ENCODE data around the gene NF1.
"Not testable (repeated sequence)": the region's sequence is repeated elsewhere in the genome, so short reads cannot be mapped to it uniquely, and the experiment has no call there.

The NF1 gene

GRCh38 chr17:31085563-31085962 is 9.2 kb upstream of the NF1 start:
- DNase-seq (ENCODE audit: low read depth, low spot score) = no peak

DNA sequence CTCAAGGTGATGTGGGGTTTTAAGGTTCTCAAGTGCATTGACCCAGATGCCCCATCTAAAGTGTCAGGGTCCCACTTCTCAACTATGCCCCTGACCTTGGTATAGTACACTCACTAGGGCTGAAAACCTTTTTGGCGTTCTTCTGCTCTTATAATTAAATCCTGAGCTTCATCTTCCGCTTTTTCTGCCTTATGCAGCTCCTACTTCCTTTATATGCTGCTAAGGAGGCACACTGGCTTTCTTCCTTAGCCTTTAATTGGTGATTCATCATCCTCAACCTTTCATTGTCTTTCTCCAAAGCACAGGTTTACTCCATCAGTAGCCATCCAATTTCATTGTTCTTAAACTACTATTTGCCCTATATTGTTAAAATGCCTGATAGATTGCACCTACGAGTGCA is 5.3 kb upstream of the NF1 start:
- DNase-seq (ENCODE audit: low read depth, low spot score) = no peak

DNA sequence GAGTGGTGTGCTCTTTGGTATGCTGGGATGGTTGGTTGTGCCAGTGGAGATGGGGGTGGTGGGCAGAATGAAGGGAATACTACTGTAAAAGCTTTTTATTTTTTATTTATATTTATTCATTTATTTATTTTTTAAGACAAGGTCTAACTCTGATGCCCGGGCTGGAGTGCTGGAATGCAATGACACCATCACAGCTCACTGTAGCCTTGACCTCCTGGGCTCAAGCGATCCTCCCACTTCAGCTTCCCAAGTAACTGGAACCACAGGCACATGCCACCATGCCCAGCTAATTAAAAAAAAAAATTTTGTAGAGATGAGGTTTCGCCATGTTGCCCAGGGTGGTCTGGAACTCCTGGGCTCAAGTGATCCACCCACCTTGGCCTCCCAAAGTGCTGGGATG is 4.1 kb upstream of the NF1 start:
- DNase-seq (ENCODE audit: low read depth, low spot score) = not testable (repeated sequence)

- DNase-seq (ENCODE audit: low read depth, low spot score) = no peak
Observed at GRCh38 chr17:31092475-31093064, 2.2 kb upstream of the NF1 start.

- no peak for DNase-seq (ENCODE audit: low read depth, low spot score)
Observed at GRCh38 chr17:31093866-31094599, 744 bp upstream of the NF1 start.

- peak; percentile 68 for DNase-seq (ENCODE audit: low read depth, low spot score)
Observed at GRCh38 chr17:31095236-31096105, 694 bp downstream of the NF1 start.

DNA sequence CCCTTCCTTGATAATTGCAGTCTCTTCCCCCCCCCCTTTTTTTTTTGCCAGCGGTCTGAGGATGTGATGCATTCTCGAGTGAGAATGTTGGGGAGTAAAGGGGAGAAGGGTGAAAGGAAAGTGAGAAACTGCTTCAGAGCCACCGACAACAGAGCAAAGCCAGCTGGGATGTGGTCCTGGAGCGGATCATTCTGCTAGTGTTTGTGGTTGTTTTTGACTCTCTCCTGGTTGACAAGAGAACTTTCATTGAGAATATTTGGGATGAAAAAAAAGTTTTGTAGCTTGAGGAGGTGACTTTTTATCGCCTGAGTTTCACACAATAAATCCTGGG is 1.3 kb downstream of the NF1 start:
- no peak for DNase-seq (ENCODE audit: low read depth, low spot score)

DNA sequence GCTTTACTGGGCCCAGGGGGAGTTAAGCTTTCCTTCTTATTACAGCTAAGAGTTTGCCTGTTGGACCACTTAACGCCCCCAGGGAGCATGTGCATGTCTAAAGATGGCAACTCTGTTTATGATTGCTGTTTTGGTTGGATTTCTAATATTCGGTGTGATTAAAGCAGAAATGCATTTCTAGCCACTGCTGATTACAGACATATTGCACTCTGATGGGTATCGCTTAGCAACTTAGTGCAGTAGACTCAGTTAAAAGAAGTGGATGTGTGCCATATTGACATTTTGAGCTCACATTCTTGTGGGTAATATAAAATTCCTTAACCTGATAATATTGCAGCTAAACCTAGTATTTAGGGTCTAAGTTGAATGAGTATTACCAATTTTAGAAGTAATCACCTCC is 4.2 kb downstream of the NF1 start:
- no peak for DNase-seq (ENCODE audit: low read depth, low spot score)

GRCh38 chr17:31100840-31101459 is 6.2 kb downstream of the NF1 start:
- no peak for DNase-seq (ENCODE audit: low read depth, low spot score)

GRCh38 chr17:31101943-31102342 is 7.2 kb downstream of the NF1 start:
- DNase-seq (ENCODE audit: low read depth, low spot score) = no peak

- no peak for DNase-seq (ENCODE audit: low read depth, low spot score)
Observed at GRCh38 chr17:31105991-31106390, 11.2 kb downstream of the NF1 start.

DNA sequence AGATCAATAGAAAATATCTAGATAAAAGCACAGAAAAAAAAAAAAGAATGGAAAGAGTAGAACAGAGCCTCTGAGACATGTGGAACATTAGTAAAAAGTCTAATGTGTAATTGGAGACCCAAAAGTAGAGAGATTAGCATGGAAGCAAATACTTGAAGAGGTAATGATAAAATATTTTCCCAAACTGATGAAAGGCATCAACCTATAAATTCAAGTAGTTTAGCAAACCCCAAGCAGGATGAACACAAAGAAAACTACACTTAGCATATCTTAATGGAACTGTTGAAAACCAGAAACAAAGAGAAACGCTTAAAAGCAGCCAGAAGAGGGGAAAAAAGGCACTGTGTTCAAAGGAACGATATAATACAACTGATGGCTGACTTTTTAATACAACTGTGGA is 16.4 kb downstream of the NF1 start:
- DNase-seq (ENCODE audit: low read depth, low spot score) = no peak

DNA sequence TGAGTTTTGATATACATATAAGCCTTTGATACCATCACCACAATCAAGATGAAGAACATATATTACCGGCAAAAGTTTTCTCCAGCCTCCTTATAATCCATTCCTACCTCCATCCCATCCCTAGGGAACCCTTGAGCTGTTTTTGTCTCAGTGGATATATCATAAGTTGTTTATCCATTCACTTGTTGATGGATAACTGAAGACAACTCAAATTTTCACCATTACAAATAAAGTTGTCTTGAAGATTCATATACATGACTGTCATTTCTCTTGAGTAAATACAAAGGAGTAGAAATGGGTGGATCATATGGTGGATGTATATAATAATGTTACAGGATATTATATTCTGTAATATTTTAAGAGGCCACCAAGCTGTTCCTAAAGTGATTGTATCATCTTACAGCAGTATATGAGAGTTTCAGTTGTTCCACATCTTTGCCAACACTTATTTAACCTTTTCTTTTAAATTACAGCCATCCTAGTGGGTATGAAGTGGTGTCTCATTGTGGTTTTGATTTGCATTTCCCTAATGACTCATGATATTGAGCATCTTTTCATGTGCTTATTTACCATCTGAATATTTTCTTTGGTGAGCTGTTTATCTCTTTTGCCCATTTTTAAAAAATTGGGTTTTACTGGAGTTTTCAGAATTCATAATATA is 17.4 kb downstream of the NF1 start:
- DNase-seq (ENCODE audit: low read depth, low spot score) = no peak

GRCh38 chr17:31113368-31113767 is 18.6 kb downstream of the NF1 start:
- DNase-seq (ENCODE audit: low read depth, low spot score) = not testable (repeated sequence)

- no peak for DNase-seq (ENCODE audit: low read depth, low spot score)
Observed at GRCh38 chr17:31113939-31114338, 19.2 kb downstream of the NF1 start.

DNA sequence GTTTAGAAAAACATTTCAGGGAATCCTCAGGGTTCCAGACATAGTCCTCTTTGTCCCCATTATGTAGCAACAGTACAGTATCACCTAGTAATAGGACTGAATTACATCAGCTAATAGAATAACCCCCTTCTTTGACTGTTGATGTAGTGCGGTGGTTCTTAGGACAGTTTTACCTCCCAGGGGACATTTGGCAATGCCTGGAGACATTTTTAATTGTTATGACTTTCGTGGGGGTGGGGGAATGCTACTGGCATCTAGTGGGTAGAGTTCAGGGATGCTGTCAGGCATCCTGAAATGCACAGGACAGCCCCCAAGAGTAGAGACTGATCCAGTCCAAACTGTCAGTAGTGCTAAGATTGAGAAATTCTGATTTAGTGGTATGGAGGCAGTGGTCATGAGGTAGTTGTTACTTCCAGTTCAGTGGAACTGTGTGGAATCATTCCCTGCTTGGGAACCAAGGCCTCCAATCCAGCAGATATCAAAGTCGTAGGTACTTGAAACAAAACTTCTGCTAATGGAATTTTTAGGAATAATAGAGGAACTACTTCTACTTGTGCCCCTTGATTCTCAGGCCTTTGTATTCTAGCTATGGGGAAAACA is 20.3 kb downstream of the NF1 start:
- DNase-seq (ENCODE audit: low read depth, low spot score) = no peak

DNA sequence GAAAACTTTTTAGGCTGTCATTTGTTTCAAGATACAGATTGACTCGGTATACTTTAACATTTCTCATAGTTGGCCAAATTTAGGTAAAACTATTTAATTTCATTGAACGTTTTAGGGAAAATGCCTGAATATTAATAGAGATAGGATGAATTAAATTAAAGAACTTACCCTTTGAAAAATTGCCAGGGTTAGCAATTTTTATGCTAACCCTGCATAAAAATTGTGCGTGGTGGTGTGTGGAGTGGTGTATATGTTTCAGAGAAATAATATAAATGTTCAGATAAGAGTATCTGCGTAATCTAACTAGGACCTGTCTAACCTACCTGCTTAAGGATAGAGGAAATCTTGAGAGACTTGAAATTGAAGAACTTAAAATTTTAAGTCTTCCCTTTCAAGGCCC is 21.4 kb downstream of the NF1 start:
- no peak for DNase-seq (ENCODE audit: low read depth, low spot score)

DNA sequence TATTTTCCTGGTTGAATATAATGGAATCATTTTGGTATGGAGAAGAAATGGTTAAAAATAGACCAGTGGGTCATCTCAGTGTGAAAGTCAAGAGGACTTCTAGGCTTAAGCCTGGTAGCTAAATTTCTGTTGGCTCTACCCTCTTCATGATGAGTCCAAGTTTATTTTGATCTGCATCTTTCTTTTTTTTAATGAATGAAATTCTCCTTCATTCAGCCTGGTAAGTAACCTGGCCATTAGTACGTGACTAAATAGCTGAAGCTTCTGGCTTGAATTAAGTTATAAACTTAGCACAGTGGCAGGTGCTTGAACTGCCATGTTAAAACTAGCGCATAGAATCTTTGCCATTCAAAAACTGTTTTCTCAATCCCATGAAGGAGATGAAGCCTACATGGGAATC is 28.0 kb downstream of the NF1 start:
- DNase-seq (ENCODE audit: low read depth, low spot score) = no peak

DNA sequence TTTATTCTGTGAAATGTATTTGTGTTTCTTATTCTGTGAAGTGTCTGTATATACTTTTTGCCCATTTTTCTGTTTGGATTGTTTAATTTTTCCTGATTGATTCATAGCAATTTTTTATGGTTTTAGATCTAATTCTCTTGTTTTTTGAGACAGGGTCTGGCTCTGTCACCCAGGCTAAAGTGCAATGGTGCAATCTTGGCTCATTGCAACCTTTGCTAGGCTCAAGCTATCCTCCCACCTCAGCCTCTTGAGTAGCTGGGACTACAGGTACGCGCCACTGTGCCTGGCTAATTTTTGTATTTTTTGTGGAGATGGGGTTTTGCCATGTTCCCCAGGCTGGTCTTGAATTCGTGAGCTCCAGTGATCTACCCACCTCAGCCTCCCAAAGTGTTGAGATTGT is 31.5 kb downstream of the NF1 start:
- DNase-seq (ENCODE audit: low read depth, low spot score) = no peak

DNA sequence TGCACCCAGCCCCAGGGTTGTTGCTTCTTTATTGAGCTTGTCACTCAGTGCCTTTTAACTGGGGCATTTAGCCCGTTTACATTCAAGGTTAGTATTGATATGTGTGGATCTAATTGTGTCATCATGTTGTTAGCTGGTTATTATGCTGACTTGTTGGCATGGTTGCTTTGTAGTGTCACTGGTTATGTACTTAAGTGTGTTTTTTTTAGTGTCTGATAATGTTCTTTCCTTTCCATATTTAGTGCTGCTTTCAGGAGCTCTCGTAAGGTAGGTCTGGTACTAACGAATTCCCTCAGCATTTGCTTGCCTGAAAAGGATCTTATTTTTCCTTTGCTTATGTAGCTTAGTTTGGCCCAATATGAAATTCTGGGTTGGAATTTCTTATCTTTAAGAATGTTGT is 33.5 kb downstream of the NF1 start:
- no peak for DNase-seq (ENCODE audit: low read depth, low spot score)
